Stimulated activated CD4-positive, alpha-beta T cell treated with anti-CD3 and anti-CD28 coated beads, Interleukin-12 subunit alpha, Interleukin-12 subunit beta, amount 100 ng/mL, for 24 hours (primary cell): Measurements from ENCODE around the gene OR5AU1.
"Not testable (repeated sequence)": the region's sequence is repeated elsewhere in the genome, so short reads cannot be mapped to it uniquely, and the experiment has no call there.

Experiments
- DNase-seq, 2 experiments: peaks; one replicate each; pipeline ENCODE4 v3.0.0-alpha.2; 2020; ENCODE audit warnings: low read depth in 2 of 2

Gene OR5AU1

GRCh38 chr14:21171128-21171527 lies 15.3 kb upstream of the OR5AU1 start:
- no peak for DNase-seq

- DNase-seq = no peak
These were observed 13.7 kb upstream of the OR5AU1 start for GRCh38 chr14:21169573-21169972.

GRCh38 chr14:21168055-21168454 lies 12.2 kb upstream of the OR5AU1 start:
- DNase-seq = no peak

GRCh38 chr14:21165670-21166069 lies 9.8 kb upstream of the OR5AU1 start:
- not testable (repeated sequence) for DNase-seq

GRCh38 chr14:21165002-21165605 lies 9.2 kb upstream of the OR5AU1 start:
- DNase-seq = not testable (repeated sequence)

GRCh38 chr14:21163871-21164291 lies 8.0 kb upstream of the OR5AU1 start:
- DNase-seq = no peak

- DNase-seq = no peak
These were observed 6.2 kb upstream of the OR5AU1 start for GRCh38 chr14:21162081-21162480.

- no peak for DNase-seq
These were observed 4.3 kb upstream of the OR5AU1 start for GRCh38 chr14:21160061-21160610.

- DNase-seq = not testable (repeated sequence)
These were observed 2.3 kb upstream of the OR5AU1 start for GRCh38 chr14:21158175-21158574.

GRCh38 chr14:21149641-21150367 lies 6.1 kb downstream of the OR5AU1 start:
- DNase-seq = no peak

- DNase-seq = no peak
These were observed 10.4 kb downstream of the OR5AU1 start for GRCh38 chr14:21145437-21145836.

GRCh38 chr14:21142357-21142756 lies 13.5 kb downstream of the OR5AU1 start:
- DNase-seq = no peak

- no peak for DNase-seq
These were observed 19.8 kb downstream of the OR5AU1 start for GRCh38 chr14:21136024-21136423.

- no peak for DNase-seq
These were observed 22.0 kb downstream of the OR5AU1 start for GRCh38 chr14:21133901-21134300.

GRCh38 chr14:21123429-21123828 lies 32.4 kb downstream of the OR5AU1 start:
- DNase-seq = no peak

GRCh38 chr14:21121122-21121521 lies 34.7 kb downstream of the OR5AU1 start:
- DNase-seq = no peak

- no peak for DNase-seq
These were observed 35.2 kb downstream of the OR5AU1 start for GRCh38 chr14:21120686-21121085.

GRCh38 chr14:21118933-21119332 lies 36.9 kb downstream of the OR5AU1 start:
- DNase-seq = no peak

- DNase-seq = no peak
These were observed 42.5 kb downstream of the OR5AU1 start for GRCh38 chr14:21113369-21113768.

GRCh38 chr14:21112255-21112654 lies 43.6 kb downstream of the OR5AU1 start:
- no peak for DNase-seq

GRCh38 chr14:21109377-21110138 lies 46.3 kb downstream of the OR5AU1 start:
- no peak for DNase-seq

GRCh38 chr14:21108791-21109190 lies 47.1 kb downstream of the OR5AU1 start:
- DNase-seq = no peak
